ENCODE results near the gene ACLY.

GRCh38 chr17:41930009-41930832 lies 11.5 kb upstream of the ACLY start, which contains the start of gene ODAD4:
- peak; percentile 48 to 64 (median 61) for TF ChIP-seq CTCF (optimal IDR thresholded peaks at IDR 0.05 in 1 of 3, IDR thresholded peaks at IDR 0.05 in 1 of 3, conservative IDR thresholded peaks at IDR 0.05 in 1 of 3; ENCODE audit: extremely low read depth in 1 of 3, insufficient read depth in 2 of 3, low read length in 3 of 3)
- TF ChIP-seq EZH2 (IDR thresholded peaks at IDR 0.05; ENCODE audit: low read length): no peak
